Omental fat pad (tissue), 4 donors: Measurements from ENCODE around the gene C5orf46. TPM values are rescaled to one million over a fixed set of nuclear protein-coding genes. Genes with fewer than 3 reads are reported as not detected.
"Not testable (repeated sequence)": the region's sequence is repeated elsewhere in the genome, so short reads cannot be mapped to it uniquely, and the experiment has no call there.

Experiments
- ATAC-seq: fragments of 150-250 bp; one replicate; pipeline ENCODE4 v1.9.1; 2016; ENCODE audit warnings: mild to moderate bottlenecking, moderate library complexity; ENCODE audit not compliant: low FRiP score
- DNase-seq: peaks from one replicate; pipeline ENCODE4 v3.0.0-alpha.2; 2019; ENCODE audit warnings: low spot score
- total RNA-seq, 4 donors: library from RNA; depleted of rRNA; stranded (reverse); fragments of >200 nt; gene quantifications; one replicate each; pipeline ENCODE4 v1.1.0, GENCODE V29; 2016
- TF ChIP-seq, protein P1 (sequence below), 3 donors: fragments of 450-650 bp; IDR thresholded peaks; one replicate each; pipeline ENCODE4 v1.5.1; 2016 to 2017; ENCODE audit warnings: antibody characterized with exemption in 3 of 3, mild to moderate bottlenecking in 3 of 3, moderate library complexity in 2 of 3

Gene C5orf46
- total RNA-seq = not detected

DNA sequence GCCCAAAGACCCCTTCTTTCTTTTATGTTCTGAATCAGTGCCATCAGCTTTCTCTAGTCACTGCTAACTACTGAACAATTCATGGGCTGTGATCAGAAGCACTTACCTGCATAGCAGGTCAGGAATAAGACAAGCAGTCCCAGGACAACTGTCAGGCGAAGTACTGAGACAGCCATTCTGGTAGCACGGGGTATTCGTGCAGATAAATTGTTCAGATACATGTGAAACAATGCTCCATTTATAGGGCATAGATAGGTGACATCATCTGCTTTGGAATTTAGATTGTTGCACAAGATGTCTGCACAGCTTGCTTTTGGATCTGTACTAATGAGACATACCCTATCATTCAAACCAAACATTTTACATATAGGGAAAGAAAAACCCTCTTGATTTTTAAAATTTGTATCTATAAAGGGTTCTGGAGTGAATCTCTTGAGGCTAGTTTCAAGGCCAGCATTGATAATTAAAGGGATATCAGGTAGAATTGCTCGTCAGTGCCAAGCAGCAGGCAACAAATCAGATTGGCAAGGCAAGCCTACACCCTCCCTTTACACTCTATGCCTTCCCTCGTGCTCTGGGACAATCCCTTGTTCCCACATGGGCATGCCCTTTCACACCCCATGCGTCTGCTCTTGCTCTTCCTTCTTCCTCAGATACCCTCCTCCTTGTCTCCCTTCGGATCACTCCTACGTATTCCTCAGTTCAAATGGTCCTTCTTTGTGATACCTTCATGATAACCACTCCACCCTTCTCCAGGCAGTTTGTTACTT lies at the start of gene C5orf46:
Gene C5orf46 (minus strand): TSS at position 213 of the 770 bp plus-strand sequence. CDS start 37 bp downstream, at position 176.
- no peak for ATAC-seq

DNA sequence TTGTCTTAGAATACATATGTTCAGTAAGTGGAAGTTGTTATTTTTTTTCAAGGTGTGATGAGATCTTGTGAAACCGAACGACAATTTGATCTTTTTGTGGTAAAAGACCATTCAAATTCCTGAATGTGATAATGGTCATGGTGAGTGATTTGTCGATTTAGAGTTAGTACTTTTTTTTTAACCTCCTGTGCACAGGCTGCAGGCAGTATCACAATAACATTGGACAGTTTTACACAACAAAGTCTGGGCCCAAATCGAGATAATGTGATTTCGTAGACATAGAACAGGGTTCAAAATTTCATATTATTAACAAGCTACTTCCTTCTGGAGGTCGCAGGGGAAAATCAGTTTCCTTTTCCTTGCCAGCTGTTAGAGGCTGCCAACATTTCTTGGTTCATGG lies 48.6 kb upstream of the C5orf46 start:
- TF ChIP-seq, protein P1, sequence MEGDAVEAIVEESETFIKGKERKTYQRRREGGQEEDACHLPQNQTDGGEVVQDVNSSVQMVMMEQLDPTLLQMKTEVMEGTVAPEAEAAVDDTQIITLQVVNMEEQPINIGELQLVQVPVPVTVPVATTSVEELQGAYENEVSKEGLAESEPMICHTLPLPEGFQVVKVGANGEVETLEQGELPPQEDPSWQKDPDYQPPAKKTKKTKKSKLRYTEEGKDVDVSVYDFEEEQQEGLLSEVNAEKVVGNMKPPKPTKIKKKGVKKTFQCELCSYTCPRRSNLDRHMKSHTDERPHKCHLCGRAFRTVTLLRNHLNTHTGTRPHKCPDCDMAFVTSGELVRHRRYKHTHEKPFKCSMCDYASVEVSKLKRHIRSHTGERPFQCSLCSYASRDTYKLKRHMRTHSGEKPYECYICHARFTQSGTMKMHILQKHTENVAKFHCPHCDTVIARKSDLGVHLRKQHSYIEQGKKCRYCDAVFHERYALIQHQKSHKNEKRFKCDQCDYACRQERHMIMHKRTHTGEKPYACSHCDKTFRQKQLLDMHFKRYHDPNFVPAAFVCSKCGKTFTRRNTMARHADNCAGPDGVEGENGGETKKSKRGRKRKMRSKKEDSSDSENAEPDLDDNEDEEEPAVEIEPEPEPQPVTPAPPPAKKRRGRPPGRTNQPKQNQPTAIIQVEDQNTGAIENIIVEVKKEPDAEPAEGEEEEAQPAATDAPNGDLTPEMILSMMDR (IDR thresholded peaks at IDR 0.05) = no peak
- ATAC-seq (no peak), DNase-seq (no peak)

More for the DNA sequence above, at the start of gene C5orf46:
- DNase-seq = no peak
- TF ChIP-seq, protein P1 (IDR thresholded peaks at IDR 0.05) = no peak

DNA sequence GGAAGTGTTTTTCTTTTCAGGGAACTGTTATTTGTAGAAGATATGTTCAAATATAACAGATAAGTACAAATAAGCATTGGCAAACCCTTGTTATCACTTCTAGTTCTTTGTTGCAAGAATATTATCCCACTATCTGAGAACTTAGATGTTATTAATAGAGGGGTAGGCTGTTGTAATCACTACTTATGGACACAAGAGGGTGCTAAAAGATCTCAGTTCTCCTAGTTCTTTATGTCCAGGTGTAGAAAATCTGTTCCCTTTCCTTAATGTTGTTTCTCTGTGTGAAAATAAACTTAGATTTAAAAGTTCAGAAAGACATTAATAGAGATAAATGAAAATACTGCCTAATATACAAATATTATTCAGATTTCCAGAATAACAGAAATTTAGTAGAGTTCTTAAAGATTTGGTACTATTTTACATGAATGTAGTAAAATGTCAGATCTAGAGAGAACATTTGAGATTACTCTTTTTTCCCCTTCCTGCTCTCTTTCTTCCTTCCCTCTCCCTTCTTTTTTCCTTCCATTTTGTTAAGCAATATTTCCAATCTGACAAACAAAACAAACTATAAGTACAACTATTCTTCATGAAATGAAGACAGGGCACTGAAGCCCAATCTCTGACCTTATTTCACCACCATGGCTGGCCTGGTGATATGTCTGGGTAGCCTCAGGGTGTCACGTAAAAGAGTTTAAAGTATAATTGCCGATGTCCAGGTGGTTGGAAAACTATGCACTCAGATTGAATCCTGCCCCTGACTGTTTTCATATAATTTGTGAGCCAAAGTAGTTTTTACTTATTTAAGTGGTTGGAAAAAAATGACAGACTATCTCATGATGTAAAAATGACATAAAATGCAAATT lies 43.6 kb upstream of the C5orf46 start:
- ATAC-seq (no peak), DNase-seq (no peak)
- TF ChIP-seq, protein P1 (IDR thresholded peaks at IDR 0.05) = no peak

DNA sequence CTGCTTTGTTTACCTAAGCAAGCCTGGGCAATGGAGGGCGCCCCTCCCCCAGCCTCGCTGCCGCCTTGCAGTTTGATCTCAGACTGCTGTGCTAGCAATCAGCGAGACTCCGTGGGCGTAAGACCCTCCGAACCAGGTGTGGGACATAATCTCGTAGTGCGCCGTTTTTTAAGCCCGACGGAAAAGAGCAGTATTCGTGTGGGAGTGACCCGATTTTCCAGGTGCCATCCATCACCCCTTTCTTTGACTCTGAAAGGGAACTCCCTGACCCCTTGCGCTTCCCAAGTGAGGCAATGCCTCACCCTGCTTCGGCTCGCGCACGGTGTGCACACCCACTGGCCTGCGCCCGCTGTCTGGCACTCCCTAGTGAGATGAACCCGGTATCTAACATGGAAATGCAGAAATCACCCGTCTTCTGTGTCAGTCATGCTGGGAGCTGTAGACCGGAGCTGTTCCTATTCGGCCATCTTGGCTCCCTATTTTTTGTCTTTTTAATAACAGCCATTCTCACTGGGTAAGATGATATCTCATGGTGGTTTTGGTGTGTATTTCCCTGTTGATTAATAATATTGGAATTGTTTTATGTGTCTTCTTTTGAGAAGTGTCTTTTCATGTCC lies 40.4 kb upstream of the C5orf46 start:
- not testable (repeated sequence) for DNase-seq, ATAC-seq

DNA sequence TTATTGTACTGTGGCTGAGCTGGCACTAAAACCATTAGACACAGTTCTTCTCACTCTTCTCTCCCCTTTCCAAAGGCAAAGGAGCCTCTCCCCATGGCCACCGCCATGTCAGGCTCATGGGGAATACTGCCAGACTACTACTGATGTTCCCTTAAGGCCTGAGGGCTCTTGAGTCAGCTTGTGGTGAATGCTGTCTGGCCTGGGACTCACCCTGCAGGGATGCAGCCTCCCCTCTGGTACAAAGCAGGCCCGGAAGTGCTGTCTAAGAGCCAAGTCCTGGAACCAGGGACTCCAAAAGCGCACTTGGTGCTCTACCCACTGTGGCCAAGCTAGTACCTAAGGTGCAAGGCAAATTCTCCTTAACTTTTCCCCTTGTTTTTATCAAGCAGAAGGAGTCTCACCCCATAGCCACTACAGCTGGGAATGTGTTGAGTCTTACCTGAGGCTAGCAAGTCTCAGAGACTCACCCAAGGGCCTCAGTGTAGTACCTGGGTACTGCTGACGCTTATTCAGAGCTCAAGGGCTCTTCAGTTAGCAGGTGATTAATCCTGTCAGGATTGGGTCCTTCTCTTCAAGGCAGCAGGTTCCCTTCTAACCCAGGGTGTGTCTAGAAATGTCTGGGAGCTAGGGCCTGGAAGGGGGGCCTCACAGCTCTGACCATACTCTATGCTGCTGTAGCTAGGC lies 33.2 kb upstream of the C5orf46 start:
- ATAC-seq = no peak
- TF ChIP-seq, protein P1 (IDR thresholded peaks at IDR 0.05) = no peak
- no peak for DNase-seq

DNA sequence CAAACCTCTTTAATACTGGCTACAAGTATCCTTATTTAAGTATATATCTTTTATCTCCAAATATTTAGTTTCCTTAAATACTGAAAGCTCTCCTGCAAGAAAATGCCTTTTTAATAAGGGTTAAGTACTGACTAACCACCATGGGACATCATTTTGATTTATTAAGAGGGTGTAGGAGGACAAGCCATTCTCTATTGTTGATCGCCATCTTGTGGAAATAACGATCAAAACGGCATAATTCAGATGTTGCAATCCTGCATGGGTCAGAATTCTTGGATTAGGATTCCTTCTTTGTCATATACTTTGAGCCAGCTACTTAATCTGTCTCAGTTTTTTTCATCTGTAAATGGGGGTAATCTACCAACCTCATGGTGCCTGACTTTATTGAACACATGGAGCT lies 28.7 kb upstream of the C5orf46 start:
- TF ChIP-seq, protein P1 (IDR thresholded peaks at IDR 0.05) = no peak
- no peak for ATAC-seq
- no peak for DNase-seq

DNA sequence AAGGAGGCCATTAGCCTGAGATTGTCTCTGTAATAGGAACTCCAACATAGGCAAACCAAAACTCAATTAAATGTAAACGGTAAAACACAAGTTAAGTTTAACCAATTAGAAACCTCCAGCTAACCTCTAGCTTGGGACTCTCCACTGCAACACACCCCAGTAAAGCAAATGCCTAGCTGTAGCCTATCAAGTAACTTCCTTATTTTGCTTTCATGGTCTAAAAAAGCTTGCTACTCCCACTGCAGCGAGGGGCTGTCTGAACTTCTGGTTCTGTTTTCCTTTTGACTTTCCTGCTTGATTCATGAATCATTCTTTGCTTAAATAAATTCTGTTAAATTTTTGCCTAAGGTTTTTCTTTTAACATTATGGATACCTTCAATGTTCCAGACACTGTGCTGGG lies 24.4 kb upstream of the C5orf46 start:
- DNase-seq (no peak), ATAC-seq (no peak)
- TF ChIP-seq, protein P1 (IDR thresholded peaks at IDR 0.05) = no peak
